HCT116 (cell line): ENCODE data around the gene KCNG1. TPM values are rescaled to one million over a fixed set of nuclear protein-coding genes. Genes with fewer than 3 reads are reported as not detected.

Experiments
- ATAC-seq: fragments of 200-7000 bp; cut with Tn5 transposase; 2 replicates; pipeline ENCODE4 v1.9.1; 2020; ENCODE audit warnings: mild to moderate bottlenecking, moderate library complexity
- BruUV-seq: library from RNA; stranded (reverse); fragments of 400-500 nt; replicated peaks from 2 replicates; lab custom pipeline; 2021; lab: Mats Ljungman, UMichigan
- CTCF ChIA-PET: fragments of 300-600 bp; sonication (Branson Sonifier 250); formaldehyde crosslinking; loops from one replicate; lab custom pipeline; 2021; ENCODE audit warnings: antibody characterized with exemption; lab: Charles Lee
- POLR2A ChIA-PET: fragments of 300-600, 350-600 bp; sonication (Branson Sonifier 250); formaldehyde crosslinking; loops from one replicate; lab custom pipeline; 2021; ENCODE audit warnings: antibody characterized with exemption; lab: Charles Lee
- RAD21 ChIA-PET, 2 experiments: fragments of 300-600 bp; sonication (Branson Sonifier 250); formaldehyde crosslinking; loops; one replicate each; lab custom pipeline; 2023; ENCODE audit warnings: low total read pairs in 2 of 2; ENCODE audit not compliant: uncharacterized antibody in 2 of 2, unreplicated experiment in 2 of 2, low non-redundant PET in 1 of 2; lab: Charles Lee
- DNase-seq: peaks from one replicate; pipeline ENCODE4 v3.0.0-alpha.2; 2010; ENCODE audit warnings: low read depth, low spot score
- H2AFZ ChIP-seq: fragments of 200-600 bp; shearing (Covaris generic), sonication (generic); 2 replicates; pipeline ENCODE4 v1.6.1; 2017; ENCODE audit warnings: low read depth, mixed run types, mixed read lengths, antibody characterized with exemption, low read length; ENCODE audit not compliant: poor library complexity, severe bottlenecking
- H3K27ac ChIP-seq: 2 replicates; pipeline ENCODE4 v1.5.1; 2012; ENCODE audit warnings: low read depth, low read length
- H3K27me3 ChIP-seq: fragments of 200-600 bp; sonication (generic); 2 replicates; pipeline ENCODE4 v1.6.1; 2016; ENCODE audit warnings: mixed run types, low read length, mixed read lengths; ENCODE audit not compliant: insufficient read depth
- H3K36me3 ChIP-seq, 2 experiments: fragments of 200-500 bp in 1 of 2; fragments of 200-600 bp in 1 of 2; sonication (Bioruptor generic) in 1 of 2; sonication (generic) in 1 of 2; 2 replicates each; pipeline versions ENCODE4 v1.5.1 to v1.6.1; 2014 to 2016; ENCODE audit warnings: low read length in 2 of 2, inconsistent platforms in 1 of 2, mixed read lengths in 1 of 2, mixed run types in 1 of 2; ENCODE audit not compliant: insufficient read depth in 2 of 2, control insufficient read depth in 1 of 2
- H3K4me1 ChIP-seq, 2 experiments: fragments of 200-600 bp in 1 of 2; sonication (generic) in 1 of 2; 2 replicates each; pipeline versions ENCODE4 v1.5.1 to v1.6.1; 2012 to 2017; ENCODE audit warnings: low read length in 2 of 2, inconsistent platforms in 1 of 2, mild to moderate bottlenecking in 1 of 2, mixed read lengths in 1 of 2, mixed run types in 1 of 2, moderate library complexity in 1 of 2; ENCODE audit not compliant: insufficient read depth in 2 of 2, control insufficient read depth in 1 of 2
- H3K4me2 ChIP-seq: fragments of 200-600 bp; sonication (generic); 2 replicates; pipeline ENCODE4 v1.6.1; 2017; ENCODE audit warnings: mixed run types, low read length, mixed read lengths
- H3K4me3 ChIP-seq, 2 experiments: fragments of 200-600 bp in 1 of 2; sonication (generic) in 1 of 2; replicated peaks in 1 of 2; 2 replicates each; pipeline ENCODE4 v1.5.1; 2011 to 2016; ENCODE audit warnings: low read length in 2 of 2, control low read depth in 1 of 2, low read depth in 1 of 2, mild to moderate bottlenecking in 1 of 2, mixed read lengths in 1 of 2, mixed run types in 1 of 2
- H3K79me2 ChIP-seq: fragments of 200-600 bp; sonication (generic); 2 replicates; pipeline ENCODE4 v1.6.1; 2017; ENCODE audit warnings: mild to moderate bottlenecking, mixed run types, low read length, moderate library complexity, mixed read lengths; ENCODE audit not compliant: insufficient read depth
- H3K9ac ChIP-seq: fragments of 200-600 bp; sonication (generic); 2 replicates; pipeline ENCODE4 v1.6.1; 2016; ENCODE audit warnings: low read length, mixed read lengths
- H3K9me2 ChIP-seq: fragments of 200-600 bp; sonication (generic), shearing (Covaris generic); 2 replicates; pipeline ENCODE4 v1.6.1; 2017; ENCODE audit warnings: mixed run types, mild to moderate bottlenecking, moderate library complexity; ENCODE audit not compliant: insufficient read depth
- H3K9me3 ChIP-seq, 2 experiments: fragments of 200-500 bp in 1 of 2; fragments of 200-600 bp in 1 of 2; sonication (Bioruptor generic) in 1 of 2; sonication (generic) in 1 of 2; 2 replicates each; pipeline ENCODE4 v1.6.1; 2014 to 2017; ENCODE audit warnings: low read length in 2 of 2, mixed read lengths in 2 of 2, inconsistent platforms in 1 of 2, low read depth in 1 of 2, mild to moderate bottlenecking in 1 of 2, mixed run types in 1 of 2, moderate library complexity in 1 of 2; ENCODE audit not compliant: control insufficient read depth in 1 of 2, insufficient read depth in 1 of 2
- H4K20me1 ChIP-seq: fragments of 200-600 bp; sonication (generic), shearing (Covaris generic); 2 replicates; pipeline ENCODE4 v1.6.1; 2017; ENCODE audit warnings: mixed run types, mild to moderate bottlenecking, moderate library complexity; ENCODE audit not compliant: insufficient read depth
- CEBPB ChIP-seq: IDR thresholded peaks from 2 replicates; pipeline ENCODE4 v1.6.1; 2012; ENCODE audit warnings: low read depth
- EGR1 ChIP-seq: IDR thresholded peaks from 2 replicates; pipeline ENCODE4 v1.6.1; 2012; ENCODE audit warnings: low read depth
- ELF1 ChIP-seq: IDR thresholded peaks from 2 replicates; pipeline ENCODE4 v1.6.1; 2012; ENCODE audit warnings: low read depth, borderline replicate concordance
- FOSL1 ChIP-seq: IDR thresholded peaks from 2 replicates; pipeline ENCODE4 v1.6.1; 2012; ENCODE audit warnings: low read depth
- JUND ChIP-seq: IDR thresholded peaks from 2 replicates; pipeline ENCODE4 v1.6.1; 2012
- POLR2A ChIP-seq: IDR thresholded peaks from 2 replicates; pipeline ENCODE4 v1.7.0; 2011; ENCODE audit warnings: borderline replicate concordance; ENCODE audit not compliant: insufficient read depth, insufficient read length; ENCODE audit errors: extremely low read depth
- POLR2AphosphoS5 ChIP-seq: IDR thresholded peaks from 2 replicates; pipeline ENCODE4 v1.6.1; 2011; ENCODE audit warnings: mild to moderate bottlenecking, low read depth, low read length, moderate library complexity
- SP1 ChIP-seq: IDR thresholded peaks from 2 replicates; pipeline ENCODE4 v1.6.1; 2012; ENCODE audit warnings: low read depth
- ZBTB33 ChIP-seq: IDR thresholded peaks from 2 replicates; pipeline ENCODE4 v1.6.1; 2011; ENCODE audit warnings: mild to moderate bottlenecking, low read length, moderate library complexity; ENCODE audit not compliant: insufficient replicate concordance; ENCODE audit errors: extremely low read depth
- intact Hi-C: fragments of 100-400 bp; cut with micrococcal nuclease; formaldehyde crosslinking; loops from 2 replicates; pipeline ENCODE4 v1.10.0; 2022
- total RNA-seq: library from RNA; stranded (reverse); gene quantifications from one replicate; pipeline ENCODE4 v1.2.1, GENCODE V29; 2021; ENCODE audit not compliant: unreplicated experiment
- TF ChIP-seq, protein P1 (sequence below): IDR thresholded peaks from 2 replicates; pipeline ENCODE4 v1.6.1; 2012
- TF ChIP-seq, protein P2 (sequence below): IDR thresholded peaks from 2 replicates; pipeline ENCODE4 v1.6.1; 2012

Gene KCNG1
- total RNA-seq, 1 experiment from 2014 or later: 54.6 TPM

DNA sequence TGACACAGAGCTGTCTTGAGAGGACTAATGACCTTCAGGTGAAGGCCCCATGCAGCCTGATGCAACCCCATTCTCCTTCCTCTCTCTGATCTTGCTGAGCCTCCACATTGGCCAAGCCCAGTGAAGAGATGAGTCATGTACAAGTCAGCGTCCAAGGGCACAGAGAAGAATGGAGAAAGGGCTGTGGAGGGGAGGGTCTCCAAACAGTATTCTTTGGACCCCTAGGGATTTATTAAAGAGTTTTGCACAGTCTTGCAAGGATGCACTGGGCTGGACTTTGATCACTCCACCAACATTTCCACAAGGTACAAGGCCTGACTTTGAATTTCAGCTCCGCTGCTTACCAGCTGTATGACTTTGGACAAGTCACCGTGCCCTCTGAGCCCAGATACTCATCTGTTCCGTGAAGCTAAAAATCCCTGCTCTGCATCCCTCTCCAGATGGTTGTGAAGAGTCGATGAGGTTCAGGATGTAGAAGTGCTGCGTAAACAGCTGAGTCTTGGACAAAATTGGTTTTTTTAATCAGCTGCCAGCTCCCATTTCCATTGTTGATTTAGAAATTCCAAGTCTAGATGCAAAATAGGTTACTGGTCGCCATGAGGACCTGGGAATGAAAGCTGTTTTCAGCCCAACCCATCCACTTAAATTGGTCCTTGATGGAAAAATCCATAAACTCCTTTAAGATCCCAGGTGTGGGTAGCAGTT is 14.1 kb upstream of the KCNG1 start (continued):
- no peak for TF ChIP-seq ZBTB33
- TF ChIP-seq CEBPB: peak; percentile 82
- TF ChIP-seq EGR1: no peak
- TF ChIP-seq ELF1: no peak

DNA sequence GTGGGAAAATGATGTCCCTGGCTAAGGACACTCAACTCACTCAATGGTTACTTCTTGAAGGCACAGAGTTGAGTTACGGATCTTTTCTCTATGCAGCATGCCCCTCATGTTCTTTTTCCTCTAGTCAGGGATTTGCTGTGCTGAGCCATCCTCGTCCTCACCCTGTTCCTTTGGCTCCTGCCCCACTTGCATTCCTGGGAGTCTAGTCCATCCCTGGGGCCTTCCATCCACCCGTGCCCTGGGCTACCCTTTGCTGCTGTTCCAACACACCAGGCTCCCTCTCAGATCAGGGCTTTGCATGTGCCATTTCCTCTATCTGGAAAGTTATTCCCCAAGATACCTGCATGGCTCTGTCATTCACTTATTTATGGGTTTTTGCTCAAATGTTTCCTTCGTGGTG is 13.3 kb upstream of the KCNG1 start:
- ChIA-PET RAD21 (no interaction called here), CTCF (interaction anchor here (1.1 to 1.2 kb wide), 2 partner anchors 14 to 49 kb away, joined by 3 read pairs; no protein-coding TSS in a partner anchor)
- H3K4me2 ChIP-seq: peak overlapping the region; percentile 46

More for the DNA sequence above, 13.3 kb upstream of the KCNG1 start:
- H3K4me3 ChIP-seq: no peak overlapping the region
- intact Hi-C loops: no loop called here
- no peak overlapping the region for H3K9ac ChIP-seq
- no peaks in the 10 kb centered on the region for H4K20me1 ChIP-seq
- peaks cover 15 to 32% of the 10 kb centered on the region in 2 experiments for H3K4me1 ChIP-seq
- TF ChIP-seq POLR2A (no peak), ELF1 (no peak), FOSL1 (no peak), POLR2AphosphoS5 (no peak), SP1 (no peak), JUND (no peak)
- TF ChIP-seq, protein P1, sequence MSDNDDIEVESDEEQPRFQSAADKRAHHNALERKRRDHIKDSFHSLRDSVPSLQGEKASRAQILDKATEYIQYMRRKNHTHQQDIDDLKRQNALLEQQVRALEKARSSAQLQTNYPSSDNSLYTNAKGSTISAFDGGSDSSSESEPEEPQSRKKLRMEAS: no peak
- TF ChIP-seq, protein P2, sequence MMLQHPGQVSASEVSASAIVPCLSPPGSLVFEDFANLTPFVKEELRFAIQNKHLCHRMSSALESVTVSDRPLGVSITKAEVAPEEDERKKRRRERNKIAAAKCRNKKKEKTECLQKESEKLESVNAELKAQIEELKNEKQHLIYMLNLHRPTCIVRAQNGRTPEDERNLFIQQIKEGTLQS: no peak
- H3K9me2 ChIP-seq: no peaks in the 10 kb centered on the region
- H2AFZ ChIP-seq: no peak overlapping the region
- no peak overlapping the region for H3K27ac ChIP-seq
- POLR2A ChIA-PET: interaction anchor here (1.6 kb wide), 1 partner anchor 949 kb away, joined by 3 read pairs; no protein-coding TSS in a partner anchor
- DNase-seq (no peak), ATAC-seq (no peak)
- peaks cover 0 to 5% of the 10 kb centered on the region in 2 experiments; a peak in 1 of 4 replicates for H3K9me3 ChIP-seq
- no peaks in the 10 kb centered on the region for H3K36me3 ChIP-seq
- no TSS peak for BruUV-seq
- no peaks in the 10 kb centered on the region for H3K79me2 ChIP-seq
- H3K27me3 ChIP-seq: no peaks in the 10 kb centered on the region
